ENCODE results near the gene NOM1. TPM values are rescaled to one million over a fixed set of nuclear protein-coding genes. Genes with fewer than 3 reads are reported as not detected.

Gene NOM1
- total RNA-seq, 3 donors from 2014 or later (not counting 1 experiment from before 2014, with no cell fraction given) = 22.5 to 35.6 (median 34.7) TPM

GRCh38 chr7:157005456-157006204 lies 56.1 kb downstream of the NOM1 start:
- H3K27me3 ChIP-seq (ENCODE audit: control insufficient read depth, insufficient read depth, low read length) = peaks cover 56% of the 10 kb centered on the region
- DNase-seq (no peak), ATAC-seq (no peak)
- H3K27ac Mint-ChIP-seq = no peak overlapping the region
- H3K36me3 ChIP-seq (ENCODE audit: control insufficient read depth, insufficient read depth, low read length) = no peaks in the 10 kb centered on the region
- H3K9me3 Mint-ChIP-seq = no peaks in the 10 kb centered on the region
- intact Hi-C loops (cut with micrococcal nuclease) = no loop called here
- no peaks in the 10 kb centered on the region for H3K36me3 Mint-ChIP-seq
- no peak overlapping the region for H3K4me3 Mint-ChIP-seq
- H3K27ac ChIP-seq (ENCODE audit: low read length) = no peak overlapping the region
- 4% methylated on average over 77 of the region's 77 CpGs for WGBS (ENCODE audit: insufficient coverage)
- no peaks in the 10 kb centered on the region for H3K9me3 ChIP-seq (ENCODE audit: control insufficient read depth, insufficient read depth, low read length)
- no peak overlapping the region for H3K4me3 ChIP-seq (ENCODE audit: low read length)
- H3K27me3 Mint-ChIP-seq (ENCODE audit: low read depth in 2 of 2) = peaks cover 50 to 60% of the 10 kb centered on the region in 2 donors
- peaks cover 11 to 12% of the 10 kb centered on the region in 2 donors for H3K4me1 Mint-ChIP-seq
- TF ChIP-seq, protein P1, sequence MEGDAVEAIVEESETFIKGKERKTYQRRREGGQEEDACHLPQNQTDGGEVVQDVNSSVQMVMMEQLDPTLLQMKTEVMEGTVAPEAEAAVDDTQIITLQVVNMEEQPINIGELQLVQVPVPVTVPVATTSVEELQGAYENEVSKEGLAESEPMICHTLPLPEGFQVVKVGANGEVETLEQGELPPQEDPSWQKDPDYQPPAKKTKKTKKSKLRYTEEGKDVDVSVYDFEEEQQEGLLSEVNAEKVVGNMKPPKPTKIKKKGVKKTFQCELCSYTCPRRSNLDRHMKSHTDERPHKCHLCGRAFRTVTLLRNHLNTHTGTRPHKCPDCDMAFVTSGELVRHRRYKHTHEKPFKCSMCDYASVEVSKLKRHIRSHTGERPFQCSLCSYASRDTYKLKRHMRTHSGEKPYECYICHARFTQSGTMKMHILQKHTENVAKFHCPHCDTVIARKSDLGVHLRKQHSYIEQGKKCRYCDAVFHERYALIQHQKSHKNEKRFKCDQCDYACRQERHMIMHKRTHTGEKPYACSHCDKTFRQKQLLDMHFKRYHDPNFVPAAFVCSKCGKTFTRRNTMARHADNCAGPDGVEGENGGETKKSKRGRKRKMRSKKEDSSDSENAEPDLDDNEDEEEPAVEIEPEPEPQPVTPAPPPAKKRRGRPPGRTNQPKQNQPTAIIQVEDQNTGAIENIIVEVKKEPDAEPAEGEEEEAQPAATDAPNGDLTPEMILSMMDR (IDR thresholded peaks at IDR 0.05) = no peak
- H3K4me1 ChIP-seq (ENCODE audit: control insufficient read depth, insufficient read depth, low read length) = peaks cover 6% of the 10 kb centered on the region

DNA sequence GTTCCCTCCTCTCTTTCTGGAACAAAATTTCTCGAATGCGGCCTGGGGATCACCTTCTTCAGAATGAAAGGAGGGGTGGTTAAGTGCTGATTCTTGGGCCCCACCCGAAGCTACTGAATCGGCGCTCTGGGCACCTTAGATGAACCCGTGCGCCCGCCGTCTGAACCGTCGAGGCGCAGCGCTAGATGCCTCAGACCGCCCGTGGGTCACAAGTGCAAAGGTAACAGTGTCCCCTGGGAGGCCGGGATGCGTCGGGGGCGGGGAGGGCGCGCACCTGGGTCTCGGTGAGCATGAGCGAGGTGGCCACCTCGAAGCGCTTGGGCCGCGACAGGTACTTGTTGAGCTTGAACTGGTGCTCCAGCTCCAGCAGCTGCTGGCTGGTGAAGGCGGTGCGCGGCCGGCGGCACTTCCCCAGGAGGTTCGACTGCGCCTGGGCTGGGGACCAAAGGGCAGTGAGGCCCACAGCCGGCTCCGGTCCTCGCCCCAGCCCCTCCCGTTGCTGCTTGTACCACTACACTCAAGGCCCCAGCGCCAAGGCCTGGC lies 56.8 kb downstream of the NOM1 start:
- H3K36me3 ChIP-seq (ENCODE audit: control insufficient read depth, insufficient read depth, low read length) = no peaks in the 10 kb centered on the region
- H3K27me3 ChIP-seq (ENCODE audit: control insufficient read depth, insufficient read depth, low read length) = peaks cover 55% of the 10 kb centered on the region
- ATAC-seq (no peak), DNase-seq (no peak)
- TF ChIP-seq, protein P1 (IDR thresholded peaks at IDR 0.05) = no peak
- H3K4me3 ChIP-seq (ENCODE audit: low read length) = no peak overlapping the region
- no peaks in the 10 kb centered on the region for H3K36me3 Mint-ChIP-seq
- no peak overlapping the region for H3K27ac ChIP-seq (ENCODE audit: low read length)
- H3K27ac Mint-ChIP-seq = no peak overlapping the region
- H3K9me3 ChIP-seq (ENCODE audit: control insufficient read depth, insufficient read depth, low read length) = no peaks in the 10 kb centered on the region
- peaks cover 7% of the 10 kb centered on the region for H3K4me1 ChIP-seq (ENCODE audit: control insufficient read depth, insufficient read depth, low read length)
- H3K4me1 Mint-ChIP-seq = peaks cover 4 to 5% of the 10 kb centered on the region in 2 donors
- intact Hi-C loops (cut with micrococcal nuclease) = no loop called here
- WGBS (ENCODE audit: insufficient coverage) = 9% methylated on average over 39 of the region's 39 CpGs
- peaks cover 45 to 53% of the 10 kb centered on the region in 2 donors for H3K27me3 Mint-ChIP-seq (ENCODE audit: low read depth in 2 of 2)
- no peaks in the 10 kb centered on the region for H3K9me3 Mint-ChIP-seq
- H3K4me3 Mint-ChIP-seq = no peak overlapping the region

DNA sequence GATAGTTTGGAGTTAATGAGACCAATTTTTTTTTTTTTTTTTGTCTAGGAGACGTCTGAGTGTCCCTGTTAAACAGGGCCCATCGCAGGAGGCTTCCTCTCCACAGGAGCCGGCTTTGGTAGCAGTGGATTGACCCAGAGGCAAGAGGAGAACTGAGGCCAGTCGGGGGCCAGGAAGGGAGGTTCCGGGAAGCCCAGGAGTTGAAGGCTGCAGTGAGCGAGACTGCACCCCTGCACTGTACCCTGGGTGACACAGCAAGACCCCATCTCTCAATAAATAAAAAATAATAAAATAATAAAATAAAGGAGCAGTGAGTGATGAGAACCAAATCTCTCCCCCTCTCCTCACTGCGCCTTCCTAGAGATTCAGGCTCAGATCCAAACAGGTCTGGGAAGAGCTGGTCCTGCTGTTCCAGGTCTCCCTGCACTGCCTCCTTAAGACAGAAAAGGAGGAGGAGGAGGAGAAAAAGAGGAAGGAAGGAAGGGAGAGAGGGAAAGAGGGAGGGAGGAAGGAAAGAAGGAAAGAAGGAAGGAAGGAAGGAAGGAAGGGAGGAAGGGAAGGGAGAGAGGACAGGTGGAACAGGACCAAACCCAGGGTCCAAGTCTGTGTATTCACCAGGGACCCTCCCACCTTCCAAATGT lies 57.4 kb downstream of the NOM1 start:
- Histone ChIP-seq H3K36me3 (ENCODE audit: control insufficient read depth, insufficient read depth, low read length) (no peaks in the 10 kb centered on the region), H3K27me3 (ENCODE audit: control insufficient read depth, insufficient read depth, low read length) (peaks cover 56% of the 10 kb centered on the region), H3K27ac (ENCODE audit: low read length) (no peak overlapping the region), H3K4me1 (ENCODE audit: control insufficient read depth, insufficient read depth, low read length) (peaks cover 13% of the 10 kb centered on the region), H3K9me3 (ENCODE audit: control insufficient read depth, insufficient read depth, low read length) (no peaks in the 10 kb centered on the region), H3K4me3 (ENCODE audit: low read length) (no peak overlapping the region)
- H3K4me3 Mint-ChIP-seq = no peak overlapping the region
- no peak for DNase-seq
- intact Hi-C loops (cut with micrococcal nuclease) = no loop called here
- no peak for ATAC-seq
- whole genome bisulfite sequencing (ENCODE audit: insufficient coverage) = 10% methylated on average over 3 of the region's 7 CpGs
- H3K27ac Mint-ChIP-seq = no peak overlapping the region
- peaks cover 4 to 5% of the 10 kb centered on the region in 2 donors for H3K4me1 Mint-ChIP-seq
- H3K36me3 Mint-ChIP-seq = no peaks in the 10 kb centered on the region
- H3K27me3 Mint-ChIP-seq (ENCODE audit: low read depth in 2 of 2) = peaks cover 45 to 52% of the 10 kb centered on the region in 2 donors
- TF ChIP-seq, protein P1 (IDR thresholded peaks at IDR 0.05) = no peak
- no peaks in the 10 kb centered on the region for H3K9me3 Mint-ChIP-seq
